GM20000 (cell line): ENCODE results near the gene LEKR1.
"Not testable (repeated sequence)": the region's sequence is repeated elsewhere in the genome, so short reads cannot be mapped to it uniquely, and the experiment has no call there.

Source experiments
- DNase-seq: peaks from one replicate; pipeline ENCODE4 v3.0.0; 2012; ENCODE audit warnings: low spot score
- TF ChIP-seq, protein P1 (sequence below): IDR thresholded peaks from 2 replicates; pipeline ENCODE4 v1.5.1; 2012; ENCODE audit warnings: mild to moderate bottlenecking, control low read depth; ENCODE audit errors: extremely low read depth, missing control alignments

Gene LEKR1

DNA sequence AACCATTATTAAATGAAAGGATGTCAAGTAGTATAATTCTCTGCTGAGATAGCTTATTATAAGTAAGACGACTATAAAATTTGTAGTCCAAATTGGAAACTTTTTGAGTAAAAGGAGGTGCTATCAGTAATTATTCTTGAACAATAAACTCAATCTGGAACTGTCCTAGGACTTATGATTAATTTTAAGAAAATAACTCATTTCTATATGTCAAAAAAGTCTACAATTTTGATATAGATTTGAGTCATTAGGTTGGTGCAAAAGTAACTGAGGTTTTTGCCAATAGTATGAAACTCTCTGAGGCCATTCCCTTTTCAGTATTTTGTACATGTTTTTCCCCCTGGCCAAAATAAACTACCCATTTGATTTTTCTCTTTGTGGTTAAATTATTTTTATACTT is 41.0 kb downstream of the LEKR1 start:
- DNase-seq = no peak
- TF ChIP-seq, protein P1, sequence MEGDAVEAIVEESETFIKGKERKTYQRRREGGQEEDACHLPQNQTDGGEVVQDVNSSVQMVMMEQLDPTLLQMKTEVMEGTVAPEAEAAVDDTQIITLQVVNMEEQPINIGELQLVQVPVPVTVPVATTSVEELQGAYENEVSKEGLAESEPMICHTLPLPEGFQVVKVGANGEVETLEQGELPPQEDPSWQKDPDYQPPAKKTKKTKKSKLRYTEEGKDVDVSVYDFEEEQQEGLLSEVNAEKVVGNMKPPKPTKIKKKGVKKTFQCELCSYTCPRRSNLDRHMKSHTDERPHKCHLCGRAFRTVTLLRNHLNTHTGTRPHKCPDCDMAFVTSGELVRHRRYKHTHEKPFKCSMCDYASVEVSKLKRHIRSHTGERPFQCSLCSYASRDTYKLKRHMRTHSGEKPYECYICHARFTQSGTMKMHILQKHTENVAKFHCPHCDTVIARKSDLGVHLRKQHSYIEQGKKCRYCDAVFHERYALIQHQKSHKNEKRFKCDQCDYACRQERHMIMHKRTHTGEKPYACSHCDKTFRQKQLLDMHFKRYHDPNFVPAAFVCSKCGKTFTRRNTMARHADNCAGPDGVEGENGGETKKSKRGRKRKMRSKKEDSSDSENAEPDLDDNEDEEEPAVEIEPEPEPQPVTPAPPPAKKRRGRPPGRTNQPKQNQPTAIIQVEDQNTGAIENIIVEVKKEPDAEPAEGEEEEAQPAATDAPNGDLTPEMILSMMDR = no peak

- TF ChIP-seq, protein P1 = no peak
Measured at GRCh38 chr3:156867920-156868319, 41.8 kb downstream of the LEKR1 start.

DNA sequence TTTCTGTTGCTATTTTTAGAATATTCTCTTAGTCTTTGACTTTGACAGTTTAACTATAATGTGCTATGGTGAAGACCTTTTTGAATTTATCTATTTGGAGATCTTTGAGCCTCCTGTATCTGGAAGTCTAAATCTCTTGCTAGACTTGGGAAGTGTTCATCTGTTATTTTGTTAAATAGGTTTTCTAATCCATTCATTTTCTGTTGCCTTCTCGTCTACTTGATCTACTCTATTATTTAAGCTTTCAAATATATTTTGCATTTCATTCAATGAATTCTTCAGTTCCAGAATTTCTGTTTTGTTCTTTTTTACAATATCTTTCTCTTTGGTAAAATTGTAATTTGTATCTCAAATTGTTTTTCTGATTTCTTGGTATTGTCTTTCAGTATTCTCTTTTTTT is 47.8 kb downstream of the LEKR1 start:
- no peak for DNase-seq

More at GRCh38 chr3:156867920-156868319, 41.8 kb downstream of the LEKR1 start:
- no peak for DNase-seq

DNA sequence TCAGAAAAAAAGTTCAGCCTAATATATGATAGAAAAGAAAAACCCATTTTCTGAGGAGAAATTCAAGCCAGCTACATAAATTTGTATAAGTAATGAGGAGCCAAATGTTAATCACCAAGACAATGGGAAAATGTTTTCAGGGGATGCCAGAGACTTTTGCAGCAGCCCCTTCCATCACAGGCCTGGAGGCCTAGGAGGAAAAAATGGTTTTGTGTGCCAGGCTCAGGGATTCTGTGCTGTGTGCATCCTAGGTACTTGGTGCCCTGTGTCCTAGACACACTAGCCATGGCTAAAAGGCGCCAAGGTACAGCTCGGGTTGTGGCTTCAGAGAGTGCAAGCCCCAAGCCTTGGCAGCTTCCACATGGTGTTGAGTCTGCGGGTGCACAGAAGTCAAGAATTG is 53.3 kb downstream of the LEKR1 start:
- not testable (repeated sequence) for DNase-seq

More for the DNA sequence above, 47.8 kb downstream of the LEKR1 start:
- TF ChIP-seq, protein P1 = no peak

GRCh38 chr3:156885761-156886160 is 59.6 kb downstream of the LEKR1 start:
- TF ChIP-seq, protein P1 = no peak
- no peak for DNase-seq

- TF ChIP-seq, protein P1 = no peak
- DNase-seq = no peak
Measured at GRCh38 chr3:156888176-156888575, 62.0 kb downstream of the LEKR1 start.

DNA sequence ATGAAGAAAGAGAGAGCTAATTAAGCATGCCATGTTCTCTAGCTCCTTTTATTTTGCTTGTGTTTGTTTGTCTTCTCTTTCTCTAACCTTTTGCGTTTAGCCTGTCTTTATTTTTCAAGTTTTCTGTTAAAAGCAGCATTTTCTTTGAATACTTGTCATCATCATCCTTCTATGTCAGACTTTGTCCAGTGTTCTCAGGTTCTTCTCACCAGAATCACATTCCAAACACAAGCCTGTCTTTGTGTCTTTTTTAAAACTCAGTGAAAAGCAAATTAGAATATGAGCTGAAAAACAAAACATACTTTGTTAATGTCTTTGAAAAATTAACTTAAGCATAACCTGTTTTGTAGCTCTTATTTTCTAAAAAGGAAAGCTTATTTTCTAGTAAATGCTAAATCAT is 62.4 kb downstream of the LEKR1 start:
- no peak for DNase-seq
- TF ChIP-seq, protein P1 = no peak

GRCh38 chr3:156892701-156893100 is 66.5 kb downstream of the LEKR1 start:
- TF ChIP-seq, protein P1 = no peak
- DNase-seq = no peak

GRCh38 chr3:156895374-156895773 is 69.2 kb downstream of the LEKR1 start:
- not testable (repeated sequence) for DNase-seq

DNA sequence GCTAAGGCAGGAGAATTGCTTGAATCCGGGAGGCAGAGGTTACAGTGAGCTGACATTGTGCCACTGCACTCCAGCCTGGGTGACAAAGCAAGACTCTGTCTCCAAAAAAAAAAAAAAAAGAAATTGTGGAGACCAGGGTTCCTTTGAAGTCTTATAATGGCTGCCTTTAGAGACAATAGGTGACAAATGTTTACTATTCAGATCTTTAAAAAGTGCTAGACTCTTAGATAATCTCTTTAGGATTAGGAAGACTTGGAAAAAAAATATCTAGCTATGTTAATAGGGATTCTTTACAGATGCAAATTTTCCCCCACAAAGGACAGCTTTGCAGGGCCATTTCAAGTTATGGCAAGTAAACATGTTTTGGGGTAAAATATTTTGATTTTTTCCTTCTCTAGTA is 71.7 kb downstream of the LEKR1 start:
- DNase-seq = not testable (repeated sequence)
